Trophoblast cell (in vitro differentiated cells and primary cell): ENCODE data around the gene MYO16.

Experiments used
- DNase-seq, 2 donors: peaks; one replicate each; pipeline ENCODE4 v3.0.0-alpha.2; 2016
- H2AFZ ChIP-seq: 2 replicates; pipeline ENCODE4 v1.6.1; 2013; ENCODE audit warnings: low read length, moderate library complexity, mild to moderate bottlenecking; ENCODE audit not compliant: insufficient read depth, poor library complexity
- H2AK5ac ChIP-seq: 2 replicates; pipeline ENCODE4 v1.6.1; 2013; ENCODE audit warnings: mild to moderate bottlenecking, low read length
- H2BK120ac ChIP-seq: 2 replicates; pipeline ENCODE4 v1.6.1; 2013; ENCODE audit warnings: low read length, mild to moderate bottlenecking, moderate library complexity; ENCODE audit not compliant: insufficient read depth, poor library complexity
- H2BK12ac ChIP-seq: 2 replicates; pipeline ENCODE4 v1.6.1; 2013; ENCODE audit warnings: mild to moderate bottlenecking, low read length, moderate library complexity
- H2BK5ac ChIP-seq: 2 replicates; pipeline ENCODE4 v1.6.1; 2013; ENCODE audit warnings: low read length, low read depth, moderate library complexity, mild to moderate bottlenecking; ENCODE audit not compliant: poor library complexity
- H3K14ac ChIP-seq: 2 replicates; pipeline ENCODE4 v1.6.1; 2013; ENCODE audit warnings: mild to moderate bottlenecking, low read length
- H3K18ac ChIP-seq: 2 replicates; pipeline ENCODE4 v1.6.1; 2013; ENCODE audit warnings: mild to moderate bottlenecking, low read length
- H3K23ac ChIP-seq: 2 replicates; pipeline ENCODE4 v1.6.1; 2013; ENCODE audit warnings: low read length
- H3K27ac ChIP-seq: 2 replicates; pipeline ENCODE4 v1.5.1; 2013; ENCODE audit warnings: low read depth, mild to moderate bottlenecking, inconsistent platforms, low read length, moderate library complexity
- H3K27me3 ChIP-seq: 2 replicates; pipeline ENCODE4 v1.6.1; 2013; ENCODE audit warnings: inconsistent platforms, mild to moderate bottlenecking, low read length, moderate library complexity; ENCODE audit not compliant: insufficient read depth
- H3K36me3 ChIP-seq, 2 experiments: 1 replicate in 1 of 2; 2 replicates in 1 of 2; pipeline ENCODE4 v1.6.1; 2013; ENCODE audit warnings: low read length in 2 of 2, mild to moderate bottlenecking in 2 of 2, moderate library complexity in 1 of 2; ENCODE audit not compliant: insufficient read depth in 2 of 2, control insufficient read depth in 1 of 2
- H3K4ac ChIP-seq: 2 replicates; pipeline ENCODE4 v1.6.1; 2013; ENCODE audit warnings: low read depth, mild to moderate bottlenecking, low read length, moderate library complexity
- H3K4me1 ChIP-seq, 2 experiments: 1 replicate in 1 of 2; 2 replicates in 1 of 2; pipeline ENCODE4 v1.6.1; 2013; ENCODE audit warnings: low read length in 2 of 2, mild to moderate bottlenecking in 2 of 2, moderate library complexity in 1 of 2; ENCODE audit not compliant: insufficient read depth in 2 of 2, control insufficient read depth in 1 of 2
- H3K4me2 ChIP-seq: 2 replicates; pipeline ENCODE4 v1.6.1; 2013; ENCODE audit warnings: inconsistent platforms, mild to moderate bottlenecking, low read length, moderate library complexity
- H3K4me3 ChIP-seq: 2 replicates; pipeline ENCODE4 v1.5.1; 2013; ENCODE audit warnings: mild to moderate bottlenecking, low read depth, low read length, inconsistent platforms
- H3K79me1 ChIP-seq: one replicate; pipeline ENCODE4 v1.6.1; 2013; ENCODE audit warnings: low read length
- H3K79me2 ChIP-seq: 2 replicates; pipeline ENCODE4 v1.6.1; 2013; ENCODE audit warnings: low read length, mild to moderate bottlenecking; ENCODE audit not compliant: control insufficient read depth, insufficient read depth, poor library complexity
- H3K9ac ChIP-seq: 2 replicates; pipeline ENCODE4 v1.6.1; 2013; ENCODE audit warnings: mild to moderate bottlenecking, low read length
- H3K9me3 ChIP-seq: 2 replicates; pipeline ENCODE4 v1.6.1; 2013; ENCODE audit warnings: low read depth, mild to moderate bottlenecking, control low read depth, inconsistent platforms, low read length; ENCODE audit not compliant: insufficient read depth
- H4K12ac ChIP-seq: 2 replicates; pipeline ENCODE4 v1.6.1; 2013; ENCODE audit warnings: low read depth, mild to moderate bottlenecking, low read length, moderate library complexity
- H4K8ac ChIP-seq: 2 replicates; pipeline ENCODE4 v1.6.1; 2013; ENCODE audit warnings: low read depth, mild to moderate bottlenecking, low read length, moderate library complexity
- H4K91ac ChIP-seq: one replicate; pipeline ENCODE4 v1.6.1; 2013; ENCODE audit warnings: low read depth, mild to moderate bottlenecking, low read length, moderate library complexity
- WGBS: extraction: QIAGEN DNeasy Blood & Tissue Kit; methylation state at CpG from one replicate; pipeline ENCODE4 v1.1.7; 2013; ENCODE audit warnings: missing lambda C conversion rate; ENCODE audit not compliant: insufficient read length, insufficient coverage; ENCODE audit errors: extremely low coverage; 5-methylcytosine and 5-hydroxymethylcytosine counted together

MYO16 gene

GRCh38 chr13:108702171-108702570 lies 72.8 kb downstream of the MYO16 start:
- Histone ChIP-seq H3K4me2 (no peak overlapping the region), H2BK120ac (no peak overlapping the region), H3K36me3 (no peaks in the 10 kb centered on the region), H2AK5ac (no peak overlapping the region), H3K18ac (no peak overlapping the region), H3K4me1 (no peaks in the 10 kb centered on the region), H2BK12ac (no peak overlapping the region), H3K27me3 (no peaks in the 10 kb centered on the region), H3K9me3 (no peaks in the 10 kb centered on the region), H3K4ac (no peak overlapping the region), H3K9ac (no peak overlapping the region), H3K27ac (no peak overlapping the region), H3K23ac (no peak overlapping the region), H2AFZ (no peak overlapping the region), H3K79me1 (no peaks in the 10 kb centered on the region), H4K8ac (no peak overlapping the region), H3K14ac (no peak overlapping the region), H3K79me2 (no peaks in the 10 kb centered on the region), H2BK5ac (no peak overlapping the region), H4K12ac (no peak overlapping the region), H4K91ac (no peak overlapping the region), H3K4me3 (no peak overlapping the region)
- DNase-seq, result no peak

GRCh38 chr13:108705031-108705430 lies 75.6 kb downstream of the MYO16 start:
- H4K91ac ChIP-seq, result no peak overlapping the region
- no peaks in the 10 kb centered on the region for H3K79me2 ChIP-seq
- H4K8ac ChIP-seq, result no peak overlapping the region
- no CpG with 5 or more reads among the region's 4 CpGs for WGBS
- H2AK5ac ChIP-seq, result no peak overlapping the region
- H2BK120ac ChIP-seq, result no peak overlapping the region
- no peaks in the 10 kb centered on the region for H3K4me1 ChIP-seq
- H3K36me3 ChIP-seq, result no peaks in the 10 kb centered on the region
- H3K27ac ChIP-seq, result no peak overlapping the region
- H2BK12ac ChIP-seq, result no peak overlapping the region
- DNase-seq, result no peak
- H4K12ac ChIP-seq, result no peak overlapping the region
- no peak overlapping the region for H3K4ac ChIP-seq
- H2BK5ac ChIP-seq, result no peak overlapping the region
- no peak overlapping the region for H2AFZ ChIP-seq
- H3K4me2 ChIP-seq, result no peak overlapping the region
- no peaks in the 10 kb centered on the region for H3K9me3 ChIP-seq
- H3K27me3 ChIP-seq, result no peaks in the 10 kb centered on the region
- no peak overlapping the region for H3K18ac ChIP-seq
- no peak overlapping the region for H3K14ac ChIP-seq
- H3K23ac ChIP-seq, result no peak overlapping the region
- H3K9ac ChIP-seq, result no peak overlapping the region
- H3K79me1 ChIP-seq, result no peaks in the 10 kb centered on the region
- H3K4me3 ChIP-seq, result no peak overlapping the region

- Histone ChIP-seq H4K12ac (no peak overlapping the region), H3K27me3 (no peaks in the 10 kb centered on the region), H3K27ac (no peak overlapping the region), H2AFZ (no peak overlapping the region), H3K4me3 (no peak overlapping the region), H3K4me1 (no peaks in the 10 kb centered on the region), H3K9me3 (no peaks in the 10 kb centered on the region), H2AK5ac (no peak overlapping the region), H2BK12ac (no peak overlapping the region), H3K14ac (no peak overlapping the region), H2BK5ac (no peak overlapping the region), H3K9ac (no peak overlapping the region), H4K8ac (no peak overlapping the region), H4K91ac (no peak overlapping the region), H3K18ac (no peak overlapping the region), H3K4me2 (no peak overlapping the region), H3K79me1 (no peaks in the 10 kb centered on the region), H3K36me3 (no peaks in the 10 kb centered on the region), H3K4ac (no peak overlapping the region), H2BK120ac (no peak overlapping the region), H3K79me2 (no peaks in the 10 kb centered on the region), H3K23ac (no peak overlapping the region)
- WGBS, result no CpG with 5 or more reads among the region's 1 CpG
- no peak for DNase-seq
Observed at GRCh38 chr13:108707584-108707983, 78.2 kb downstream of the MYO16 start.

- Histone ChIP-seq H2BK5ac (no peak overlapping the region), H3K9ac (no peak overlapping the region), H2AK5ac (no peak overlapping the region), H3K4me1 (no peaks in the 10 kb centered on the region), H3K27me3 (no peaks in the 10 kb centered on the region), H3K14ac (no peak overlapping the region), H2BK120ac (no peak overlapping the region), H3K23ac (no peak overlapping the region), H3K79me2 (no peaks in the 10 kb centered on the region), H4K91ac (no peak overlapping the region), H3K79me1 (no peaks in the 10 kb centered on the region), H3K27ac (no peak overlapping the region), H2BK12ac (no peak overlapping the region), H4K12ac (no peak overlapping the region), H3K36me3 (no peaks in the 10 kb centered on the region), H3K4ac (no peak overlapping the region), H3K18ac (no peak overlapping the region), H3K4me3 (no peak overlapping the region), H3K4me2 (no peak overlapping the region), H2AFZ (no peak overlapping the region), H4K8ac (no peak overlapping the region), H3K9me3 (no peaks in the 10 kb centered on the region)
- DNase-seq, result no peak
- no CpG with 5 or more reads among the region's 8 CpGs for WGBS
Observed at GRCh38 chr13:108708921-108709320, 79.5 kb downstream of the MYO16 start.
